ENCODE results near the gene ADGRA1.

Gene ADGRA1

GRCh38 chr10:133094866-133095265, 7.1 kb downstream of the ADGRA1 start:
- DNase-seq (ENCODE audit: extremely low spot score): no peak
- POLR2A ChIA-PET: no interaction called here
- TF ChIP-seq LEF1 (IDR thresholded peaks at IDR 0.05; ENCODE audit: borderline replicate concordance): no peak
- no peak for TF ChIP-seq FOXK2 (IDR thresholded peaks at IDR 0.05)
- no peak for TF ChIP-seq HDGF (IDR thresholded peaks at IDR 0.05; ENCODE audit: borderline replicate concordance)
- no peak for TF ChIP-seq ARNT (IDR thresholded peaks at IDR 0.05)
- no peak for TF ChIP-seq SUZ12 (IDR thresholded peaks at IDR 0.05)
- CTCF ChIA-PET: no interaction called here

DNA sequence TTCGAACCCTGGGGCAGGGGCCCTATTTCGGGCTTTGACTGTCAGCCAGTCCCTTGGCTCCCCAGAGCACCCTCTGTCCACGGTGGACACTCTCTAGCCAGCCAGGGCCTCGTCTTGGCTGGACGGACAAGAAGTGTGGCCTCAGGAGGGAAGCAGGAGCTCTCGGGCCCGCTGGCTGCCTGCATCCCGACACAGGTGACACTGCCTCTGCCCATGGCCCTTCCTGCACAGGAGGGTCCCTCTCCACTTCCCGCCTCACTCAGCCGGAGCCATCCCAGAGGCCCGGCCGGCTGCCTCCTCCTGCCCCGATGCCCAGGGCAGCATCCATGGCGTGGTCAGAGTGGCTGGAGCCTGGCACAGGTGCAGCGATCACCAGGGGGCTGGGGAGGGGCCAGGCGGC, 7.9 kb downstream of the ADGRA1 start:
- ChIA-PET POLR2A (no interaction called here), CTCF (no interaction called here)
- DNase-seq (ENCODE audit: extremely low spot score): no peak
- TF ChIP-seq L3MBTL2 (conservative IDR thresholded peaks at IDR 0.05): no peak
- TF ChIP-seq PKNOX1 (IDR thresholded peaks at IDR 0.05): no peak
- TF ChIP-seq FOXA1 (IDR thresholded peaks at IDR 0.05): no peak
- TF ChIP-seq BHLHE40 (IDR thresholded peaks at IDR 0.05; ENCODE audit: borderline replicate concordance): no peak
- TF ChIP-seq CTBP1 (IDR thresholded peaks at IDR 0.05; ENCODE audit: borderline replicate concordance): no peak
- no peak for TF ChIP-seq HDGF (IDR thresholded peaks at IDR 0.05; ENCODE audit: borderline replicate concordance)
- TF ChIP-seq SP1 (IDR thresholded peaks at IDR 0.05): no peak
- no peak for TF ChIP-seq FOXM1 (IDR thresholded peaks at IDR 0.05; ENCODE audit: borderline replicate concordance)
- no peak for TF ChIP-seq ZNF384 (IDR thresholded peaks at IDR 0.05)
- TF ChIP-seq TARDBP (IDR thresholded peaks at IDR 0.05): no peak
- TF ChIP-seq ARNT (IDR thresholded peaks at IDR 0.05): no peak
- no peak for TF ChIP-seq ELF4 (IDR thresholded peaks at IDR 0.05)
- TF ChIP-seq SUZ12 (IDR thresholded peaks at IDR 0.05): no peak

DNA sequence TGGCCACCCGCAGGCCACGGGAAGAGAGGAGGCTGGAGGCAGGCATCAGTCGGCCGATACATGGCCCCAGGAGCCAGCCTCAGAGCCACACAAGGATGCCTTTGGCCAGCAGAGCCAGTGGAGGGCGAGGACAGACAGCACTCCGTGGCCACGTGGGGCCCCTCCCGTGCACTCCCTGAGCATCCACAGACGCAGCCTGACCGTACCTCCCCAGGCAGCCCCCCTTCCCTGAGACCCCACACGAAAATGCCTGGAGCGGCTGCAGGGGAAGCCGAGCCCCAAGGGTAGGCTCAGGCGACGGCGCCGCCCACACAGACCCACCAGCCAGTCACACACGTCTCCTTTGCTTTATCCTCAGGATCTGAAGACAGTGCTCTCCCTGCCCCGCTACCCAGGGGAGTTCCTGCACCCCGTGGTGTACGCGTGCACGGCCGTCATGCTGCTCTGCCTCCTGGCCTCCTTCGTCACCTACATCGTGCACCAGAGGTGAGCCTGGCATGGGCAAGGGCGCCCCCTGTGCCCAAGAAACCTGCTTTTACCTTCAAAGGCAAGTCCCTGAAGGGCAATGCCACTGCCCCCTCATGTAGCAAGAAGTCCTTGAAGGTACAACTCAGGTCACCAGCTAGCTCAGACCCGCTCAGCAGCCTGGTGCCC, 9.0 kb downstream of the ADGRA1 start:
- DNase-seq (ENCODE audit: extremely low spot score): no peak

DNA sequence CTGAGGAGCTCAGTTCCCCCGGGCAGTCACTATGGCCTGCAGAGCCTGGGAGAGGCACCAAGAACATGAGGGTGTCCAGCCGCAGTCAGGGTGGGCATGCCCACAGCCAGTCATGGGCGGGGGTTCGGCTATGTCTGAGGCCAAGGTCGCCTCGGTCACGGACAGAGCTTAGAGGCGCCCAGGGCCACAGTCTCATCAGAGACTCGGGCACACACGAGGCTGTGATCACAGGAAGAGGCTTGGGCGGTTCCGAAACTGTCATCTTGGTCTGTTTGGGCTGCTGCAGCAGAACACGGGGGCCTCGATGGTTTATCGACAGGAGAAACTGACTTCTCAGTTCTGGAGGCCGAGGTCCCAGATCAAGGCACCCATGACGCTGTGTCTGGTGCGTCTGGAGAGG, 9.7 kb downstream of the ADGRA1 start:
- no peak for DNase-seq (ENCODE audit: extremely low spot score)
- TF ChIP-seq FOXA1 (IDR thresholded peaks at IDR 0.05): no peak
- TF ChIP-seq SP1 (IDR thresholded peaks at IDR 0.05): no peak
- TF ChIP-seq HDGF (IDR thresholded peaks at IDR 0.05; ENCODE audit: borderline replicate concordance): no peak
- TF ChIP-seq TARDBP (IDR thresholded peaks at IDR 0.05): no peak
- no peak for TF ChIP-seq LEF1 (IDR thresholded peaks at IDR 0.05; ENCODE audit: borderline replicate concordance)
- no peak for TF ChIP-seq L3MBTL2 (conservative IDR thresholded peaks at IDR 0.05)
- TF ChIP-seq FOXK2 (IDR thresholded peaks at IDR 0.05): no peak
- TF ChIP-seq NFRKB (IDR thresholded peaks at IDR 0.05): no peak
- TF ChIP-seq ARNT (IDR thresholded peaks at IDR 0.05): no peak
- no peak for TF ChIP-seq ELF4 (IDR thresholded peaks at IDR 0.05)
- no peak for TF ChIP-seq CTBP1 (IDR thresholded peaks at IDR 0.05; ENCODE audit: borderline replicate concordance)
- ChIA-PET CTCF (no interaction called here), POLR2A (no interaction called here)

More for the DNA sequence above, 9.0 kb downstream of the ADGRA1 start:
- ChIA-PET POLR2A (no interaction called here), CTCF (no interaction called here)
- TF ChIP-seq BHLHE40 (IDR thresholded peaks at IDR 0.05; ENCODE audit: borderline replicate concordance): no peak

DNA sequence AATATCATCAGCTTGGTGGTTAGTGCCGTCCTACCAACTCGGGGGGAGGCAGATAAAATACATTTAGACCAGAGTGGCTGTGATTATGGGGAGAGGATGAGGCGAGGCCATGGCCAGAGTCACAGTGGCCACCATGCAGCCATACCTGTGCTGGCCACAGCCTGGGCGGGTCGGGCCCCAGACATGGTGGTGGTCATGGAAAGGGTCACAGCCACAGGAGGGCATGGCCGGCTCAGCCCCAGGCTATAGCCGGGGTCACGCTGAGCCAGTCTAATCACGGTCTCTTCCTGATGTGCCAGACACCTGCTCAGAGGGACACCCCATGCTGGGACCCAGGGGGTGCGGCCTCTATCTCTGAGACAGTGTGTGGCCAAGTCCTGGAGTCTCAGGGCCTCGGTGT, 10.2 kb downstream of the ADGRA1 start:
- CTCF ChIA-PET: no interaction called here

GRCh38 chr10:133098426-133099124, 10.9 kb downstream of the ADGRA1 start:
- TF ChIP-seq ELF4 (IDR thresholded peaks at IDR 0.05) (no peak), ARNT (IDR thresholded peaks at IDR 0.05) (no peak), L3MBTL2 (conservative IDR thresholded peaks at IDR 0.05) (peak; percentile 53), SP1 (IDR thresholded peaks at IDR 0.05) (no peak), FOXK2 (IDR thresholded peaks at IDR 0.05) (no peak), PKNOX1 (IDR thresholded peaks at IDR 0.05) (no peak)
- ChIA-PET POLR2A (no interaction called here), CTCF (no interaction called here)
- DNase-seq (ENCODE audit: extremely low spot score): no peak

More for the DNA sequence above, 10.2 kb downstream of the ADGRA1 start:
- POLR2A ChIA-PET: no interaction called here
- DNase-seq (ENCODE audit: extremely low spot score): no peak
- no peak for TF ChIP-seq NFRKB (IDR thresholded peaks at IDR 0.05)
- TF ChIP-seq SP1 (IDR thresholded peaks at IDR 0.05): no peak
- no peak for TF ChIP-seq CTBP1 (IDR thresholded peaks at IDR 0.05; ENCODE audit: borderline replicate concordance)
- no peak for TF ChIP-seq ZNF384 (IDR thresholded peaks at IDR 0.05)
- TF ChIP-seq FOXA1 (IDR thresholded peaks at IDR 0.05): no peak
- TF ChIP-seq FOXM1 (IDR thresholded peaks at IDR 0.05; ENCODE audit: borderline replicate concordance): no peak
- no peak for TF ChIP-seq LEF1 (IDR thresholded peaks at IDR 0.05; ENCODE audit: borderline replicate concordance)
- TF ChIP-seq ARNT (IDR thresholded peaks at IDR 0.05): no peak
- no peak for TF ChIP-seq PKNOX1 (IDR thresholded peaks at IDR 0.05)
- no peak for TF ChIP-seq ELF4 (IDR thresholded peaks at IDR 0.05)
- no peak for TF ChIP-seq HDGF (IDR thresholded peaks at IDR 0.05; ENCODE audit: borderline replicate concordance)
- TF ChIP-seq L3MBTL2 (conservative IDR thresholded peaks at IDR 0.05): no peak
- TF ChIP-seq FOXK2 (IDR thresholded peaks at IDR 0.05): no peak
- no peak for TF ChIP-seq BHLHE40 (IDR thresholded peaks at IDR 0.05; ENCODE audit: borderline replicate concordance)
- no peak for TF ChIP-seq SUZ12 (IDR thresholded peaks at IDR 0.05)
- no peak for TF ChIP-seq TARDBP (IDR thresholded peaks at IDR 0.05)

Data from HEK293T (cell line).